Astrocyte of the spinal cord (primary cell): ENCODE results near the gene PATZ1.

Experiments used
- DNase-seq: peaks from one replicate; pipeline ENCODE4 v3.0.0; 2011; ENCODE audit warnings: low read depth, low spot score
- H3K4me3 ChIP-seq: 2 replicates; pipeline ENCODE4 v1.5.1; 2011; ENCODE audit warnings: low read depth, mild to moderate bottlenecking, low read length, moderate library complexity
- in situ Hi-C: cut with HindIII; loops from 2 replicates; pipeline ENCODE4 v1.10.0; 2017; ENCODE audit warnings: low sequenced_read_pairs
- TF ChIP-seq, protein P1 (sequence below): IDR thresholded peaks from 2 replicates; pipeline ENCODE4 v1.5.1; 2012; ENCODE audit warnings: low read depth, mild to moderate bottlenecking, low read length, inconsistent platforms

Gene PATZ1

GRCh38 chr22:31278151-31278621 is 68.0 kb downstream of the PATZ1 start:
- TF ChIP-seq, protein P1, sequence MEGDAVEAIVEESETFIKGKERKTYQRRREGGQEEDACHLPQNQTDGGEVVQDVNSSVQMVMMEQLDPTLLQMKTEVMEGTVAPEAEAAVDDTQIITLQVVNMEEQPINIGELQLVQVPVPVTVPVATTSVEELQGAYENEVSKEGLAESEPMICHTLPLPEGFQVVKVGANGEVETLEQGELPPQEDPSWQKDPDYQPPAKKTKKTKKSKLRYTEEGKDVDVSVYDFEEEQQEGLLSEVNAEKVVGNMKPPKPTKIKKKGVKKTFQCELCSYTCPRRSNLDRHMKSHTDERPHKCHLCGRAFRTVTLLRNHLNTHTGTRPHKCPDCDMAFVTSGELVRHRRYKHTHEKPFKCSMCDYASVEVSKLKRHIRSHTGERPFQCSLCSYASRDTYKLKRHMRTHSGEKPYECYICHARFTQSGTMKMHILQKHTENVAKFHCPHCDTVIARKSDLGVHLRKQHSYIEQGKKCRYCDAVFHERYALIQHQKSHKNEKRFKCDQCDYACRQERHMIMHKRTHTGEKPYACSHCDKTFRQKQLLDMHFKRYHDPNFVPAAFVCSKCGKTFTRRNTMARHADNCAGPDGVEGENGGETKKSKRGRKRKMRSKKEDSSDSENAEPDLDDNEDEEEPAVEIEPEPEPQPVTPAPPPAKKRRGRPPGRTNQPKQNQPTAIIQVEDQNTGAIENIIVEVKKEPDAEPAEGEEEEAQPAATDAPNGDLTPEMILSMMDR: no peak
- no peak overlapping the region for H3K4me3 ChIP-seq
- in situ Hi-C loops: no loop called here
- no peak for DNase-seq

GRCh38 chr22:31277741-31278140 is 68.4 kb downstream of the PATZ1 start:
- H3K4me3 ChIP-seq: no peak overlapping the region
- TF ChIP-seq, protein P1: no peak
- no peak for DNase-seq
- in situ Hi-C loops: no loop called here

GRCh38 chr22:31276426-31277167 is 69.5 kb downstream of the PATZ1 start:
- TF ChIP-seq, protein P1: no peak
- in situ Hi-C loops: no loop called here
- no peak overlapping the region for H3K4me3 ChIP-seq
- DNase-seq: no peak
